NCI-H2171 (cell line): ENCODE measurements around the gene IGFL1.
"Not testable (repeated sequence)": the region's sequence is repeated elsewhere in the genome, so short reads cannot be mapped to it uniquely, and the experiment has no call there.

Experiments
- DNase-seq: peaks from one replicate; lab custom pipeline; 2025; lab: John Stamatoyannopoulos, UW

The IGFL1 gene

GRCh38 chr19:46229442-46229841, at the start of gene IGFL1:
IGFL1 (plus strand) TSS chr19:46229742; CDS start chr19:46229775, 33 bp downstream.
- no peak for DNase-seq

- DNase-seq: no peak
These were observed 48.7 kb upstream of the IGFL1 start for GRCh38 chr19:46180701-46181387.

GRCh38 chr19:46181388-46181779, 48.2 kb upstream of the IGFL1 start:
- DNase-seq: no peak

- no peak for DNase-seq
These were observed 47.1 kb upstream of the IGFL1 start for GRCh38 chr19:46182476-46182875.

GRCh38 chr19:46184775-46185710, 44.5 kb upstream of the IGFL1 start:
- not testable (repeated sequence) for DNase-seq

GRCh38 chr19:46186101-46186716, 43.3 kb upstream of the IGFL1 start:
- no peak for DNase-seq

- DNase-seq: no peak
These were observed 42.8 kb upstream of the IGFL1 start for GRCh38 chr19:46186717-46187101.

- no peak for DNase-seq
These were observed 39.3 kb upstream of the IGFL1 start for GRCh38 chr19:46189971-46190888.

GRCh38 chr19:46191356-46191755, 38.2 kb upstream of the IGFL1 start:
- DNase-seq: no peak

GRCh38 chr19:46191972-46192371, 37.6 kb upstream of the IGFL1 start:
- DNase-seq: no peak

- not testable (repeated sequence) for DNase-seq
These were observed 36.9 kb upstream of the IGFL1 start for GRCh38 chr19:46192626-46192991.

GRCh38 chr19:46192992-46193650, 36.4 kb upstream of the IGFL1 start:
- no peak for DNase-seq

GRCh38 chr19:46193678-46194077, 35.9 kb upstream of the IGFL1 start:
- DNase-seq: no peak

GRCh38 chr19:46195104-46195503, 34.4 kb upstream of the IGFL1 start:
- no peak for DNase-seq

GRCh38 chr19:46195919-46196318, 33.6 kb upstream of the IGFL1 start:
- DNase-seq: not testable (repeated sequence)

GRCh38 chr19:46196410-46197124, 33.0 kb upstream of the IGFL1 start:
- DNase-seq: no peak

GRCh38 chr19:46197314-46198070, 32.0 kb upstream of the IGFL1 start:
- DNase-seq: no peak

GRCh38 chr19:46198756-46199155, 30.8 kb upstream of the IGFL1 start:
- DNase-seq: no peak

GRCh38 chr19:46201454-46202310, 27.9 kb upstream of the IGFL1 start:
- no peak for DNase-seq
